ENCODE measurements around the gene AKAP5.
A peak's percentile ranks its signal among the peaks of the same experiment; 100 is the strongest.
"Not testable (repeated sequence)": the region's sequence is repeated elsewhere in the genome, so short reads cannot be mapped to it uniquely, and the experiment has no call there.

AKAP5 gene

GRCh38 chr14:64504310-64504896 lies 39.1 kb downstream of the AKAP5 start, which contains the start of gene ZBTB1:
Gene ZBTB1 (plus strand): TSS chr14:64504770. CDS start chr14:64521505, 16,735 bp downstream.
- peak; percentile 97 for DNase-seq

- DNase-seq: peak; percentile 95
Observed at GRCh38 chr14:64504897-64505794, 39.8 kb downstream of the AKAP5 start.

GRCh38 chr14:64506721-64507120 lies 41.4 kb downstream of the AKAP5 start:
- DNase-seq: peak; percentile 29

- peak; percentile 73 for DNase-seq
Observed at GRCh38 chr14:64507376-64508156, 42.3 kb downstream of the AKAP5 start.

GRCh38 chr14:64508215-64508776 lies 43.0 kb downstream of the AKAP5 start:
- no peak for DNase-seq

- DNase-seq: no peak
Observed at GRCh38 chr14:64509036-64509435, 43.7 kb downstream of the AKAP5 start.

- peak; percentile 82 for DNase-seq
Observed at GRCh38 chr14:64510825-64511671, 45.7 kb downstream of the AKAP5 start.

- no peak for DNase-seq
Observed at GRCh38 chr14:64513271-64513670, 48.0 kb downstream of the AKAP5 start.

GRCh38 chr14:64515053-64515452 lies 49.8 kb downstream of the AKAP5 start:
- no peak for DNase-seq

GRCh38 chr14:64516969-64517368 lies 51.7 kb downstream of the AKAP5 start:
- no peak for DNase-seq

- not testable (repeated sequence) for DNase-seq
Observed at GRCh38 chr14:64517667-64518066, 52.4 kb downstream of the AKAP5 start.

- DNase-seq: peak; percentile 28
Observed at GRCh38 chr14:64518229-64518628, 52.9 kb downstream of the AKAP5 start.

GRCh38 chr14:64520699-64521098 lies 55.4 kb downstream of the AKAP5 start:
- DNase-seq: no peak

GRCh38 chr14:64522591-64523355 lies 57.5 kb downstream of the AKAP5 start:
- DNase-seq: no peak
